NCI-H2227 treated with DMSO at 0.1 percent for 48 hours (cell line): ENCODE results near the gene ICAM5.
"Not testable (repeated sequence)": the region's sequence is repeated elsewhere in the genome, so short reads cannot be mapped to it uniquely, and the experiment has no call there.

Experiments used
- DNase-seq: peaks from one replicate; lab custom pipeline; 2025; lab: John Stamatoyannopoulos, UW

ICAM5 gene, protein sequence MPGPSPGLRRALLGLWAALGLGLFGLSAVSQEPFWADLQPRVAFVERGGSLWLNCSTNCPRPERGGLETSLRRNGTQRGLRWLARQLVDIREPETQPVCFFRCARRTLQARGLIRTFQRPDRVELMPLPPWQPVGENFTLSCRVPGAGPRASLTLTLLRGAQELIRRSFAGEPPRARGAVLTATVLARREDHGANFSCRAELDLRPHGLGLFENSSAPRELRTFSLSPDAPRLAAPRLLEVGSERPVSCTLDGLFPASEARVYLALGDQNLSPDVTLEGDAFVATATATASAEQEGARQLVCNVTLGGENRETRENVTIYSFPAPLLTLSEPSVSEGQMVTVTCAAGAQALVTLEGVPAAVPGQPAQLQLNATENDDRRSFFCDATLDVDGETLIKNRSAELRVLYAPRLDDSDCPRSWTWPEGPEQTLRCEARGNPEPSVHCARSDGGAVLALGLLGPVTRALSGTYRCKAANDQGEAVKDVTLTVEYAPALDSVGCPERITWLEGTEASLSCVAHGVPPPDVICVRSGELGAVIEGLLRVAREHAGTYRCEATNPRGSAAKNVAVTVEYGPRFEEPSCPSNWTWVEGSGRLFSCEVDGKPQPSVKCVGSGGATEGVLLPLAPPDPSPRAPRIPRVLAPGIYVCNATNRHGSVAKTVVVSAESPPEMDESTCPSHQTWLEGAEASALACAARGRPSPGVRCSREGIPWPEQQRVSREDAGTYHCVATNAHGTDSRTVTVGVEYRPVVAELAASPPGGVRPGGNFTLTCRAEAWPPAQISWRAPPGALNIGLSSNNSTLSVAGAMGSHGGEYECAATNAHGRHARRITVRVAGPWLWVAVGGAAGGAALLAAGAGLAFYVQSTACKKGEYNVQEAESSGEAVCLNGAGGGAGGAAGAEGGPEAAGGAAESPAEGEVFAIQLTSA

DNA sequence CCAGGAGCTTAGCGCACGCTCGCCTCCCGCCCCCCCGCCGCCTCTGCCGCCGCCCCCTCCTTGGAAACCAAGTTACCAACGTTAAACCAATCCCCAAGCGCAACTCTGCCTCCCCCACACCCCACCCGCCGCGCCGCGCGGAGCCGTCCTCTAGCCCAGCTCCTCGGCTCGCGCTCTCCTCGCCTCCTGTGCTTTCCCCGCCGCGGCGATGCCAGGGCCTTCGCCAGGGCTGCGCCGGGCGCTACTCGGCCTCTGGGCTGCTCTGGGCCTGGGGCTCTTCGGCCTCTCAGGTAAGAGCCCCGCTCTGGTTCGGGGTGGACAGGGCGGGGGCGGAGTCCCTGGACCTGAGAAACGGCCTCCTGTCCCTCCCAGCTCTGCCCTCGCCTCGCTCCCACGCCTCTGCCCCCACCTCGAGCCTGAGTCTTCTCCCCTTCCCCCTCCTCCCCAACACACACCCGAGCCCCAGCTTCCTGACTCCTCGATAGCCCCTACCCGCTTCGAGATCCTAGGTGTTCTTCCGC is at the start of gene ICAM5:
ICAM5 (plus strand) TSS at position 117 of the 521 bp plus-strand sequence; CDS start at position 209, 92 bp downstream.
- DNase-seq, result no peak

DNA sequence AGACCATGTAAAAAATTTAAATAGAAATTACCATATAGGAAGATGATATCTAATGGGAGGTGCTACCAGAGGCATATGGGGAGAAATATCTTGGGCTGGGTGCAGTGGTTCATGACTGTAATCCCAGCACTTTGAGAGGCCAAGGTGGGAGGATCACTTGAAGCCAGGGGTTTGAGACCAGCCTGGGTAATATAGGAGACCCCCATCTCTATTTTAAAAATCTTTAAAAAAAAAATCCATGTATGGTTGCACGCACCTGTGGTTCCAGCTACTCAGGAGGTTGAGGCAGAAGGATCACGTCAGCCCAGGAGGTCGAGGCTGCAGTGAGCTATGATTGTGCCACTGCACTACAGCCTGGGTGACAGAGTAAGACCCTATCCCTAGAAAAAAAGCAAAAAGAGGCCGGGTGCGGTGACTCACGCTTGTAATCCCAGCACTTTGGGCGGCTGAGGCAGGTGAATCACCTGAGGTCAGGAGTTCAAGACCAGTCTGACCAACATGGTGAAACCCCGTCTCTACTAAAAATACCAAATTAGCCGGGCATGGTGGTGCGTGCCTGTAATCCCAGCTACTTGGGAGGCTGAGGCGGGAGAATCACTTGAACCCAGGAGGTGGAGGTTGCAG is 47.8 kb upstream of the ICAM5 start:
- DNase-seq, result not testable (repeated sequence)

DNA sequence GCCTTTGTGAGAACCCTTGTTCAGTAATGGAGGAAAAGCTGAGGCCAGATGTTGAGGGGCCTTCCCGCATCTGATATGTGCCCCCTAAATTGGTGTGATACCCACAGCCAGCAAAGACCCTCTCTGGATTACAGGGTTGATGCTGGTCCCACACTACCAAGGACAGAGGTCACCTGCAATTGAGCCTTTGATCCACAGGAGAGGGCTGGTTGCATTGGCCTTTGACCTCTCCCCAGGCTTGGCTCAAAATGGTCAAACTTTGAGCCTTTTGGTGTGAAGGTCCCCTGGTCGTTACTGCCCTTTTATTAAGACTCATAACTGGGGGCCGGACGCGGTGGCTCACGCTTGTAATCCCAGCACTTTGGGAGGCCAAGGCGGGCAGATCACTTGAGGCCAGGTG is 46.1 kb upstream of the ICAM5 start:
- no peak for DNase-seq

DNA sequence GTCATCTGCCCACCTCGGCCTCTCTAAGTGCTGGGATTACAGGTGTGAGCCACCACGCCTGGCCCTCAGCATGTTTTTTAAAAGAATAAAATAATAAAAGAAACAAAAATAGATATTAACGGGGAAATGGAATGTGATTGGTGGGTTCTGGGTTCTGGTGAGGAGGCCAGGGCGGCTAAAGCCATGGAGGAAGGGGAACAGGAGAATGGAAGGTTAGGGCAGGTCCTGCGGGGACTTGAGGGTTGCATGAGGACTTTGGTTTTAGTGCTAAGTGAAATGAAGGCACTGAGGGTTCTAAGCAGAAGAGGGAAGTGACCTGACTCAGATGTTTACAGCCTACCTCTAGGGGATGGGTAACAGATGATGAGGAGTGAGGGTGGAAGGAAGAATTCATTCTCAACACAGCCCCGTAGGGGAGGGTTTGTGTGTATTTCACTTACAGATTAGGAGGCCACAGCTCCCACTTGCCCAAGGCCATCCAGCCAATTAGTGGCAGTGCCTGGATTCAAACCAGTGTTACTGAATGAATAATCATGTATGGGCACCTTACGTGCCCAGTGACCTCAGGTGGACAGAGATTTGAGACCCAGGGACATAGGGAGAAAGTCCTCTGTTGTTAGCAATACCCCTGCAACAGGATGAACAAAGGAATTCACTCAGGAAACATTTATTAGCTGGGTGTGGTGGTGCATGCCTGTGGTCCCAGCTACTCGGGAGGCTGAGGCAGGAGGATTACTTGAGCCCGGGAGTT is 44.4 kb upstream of the ICAM5 start:
- no peak for DNase-seq

DNA sequence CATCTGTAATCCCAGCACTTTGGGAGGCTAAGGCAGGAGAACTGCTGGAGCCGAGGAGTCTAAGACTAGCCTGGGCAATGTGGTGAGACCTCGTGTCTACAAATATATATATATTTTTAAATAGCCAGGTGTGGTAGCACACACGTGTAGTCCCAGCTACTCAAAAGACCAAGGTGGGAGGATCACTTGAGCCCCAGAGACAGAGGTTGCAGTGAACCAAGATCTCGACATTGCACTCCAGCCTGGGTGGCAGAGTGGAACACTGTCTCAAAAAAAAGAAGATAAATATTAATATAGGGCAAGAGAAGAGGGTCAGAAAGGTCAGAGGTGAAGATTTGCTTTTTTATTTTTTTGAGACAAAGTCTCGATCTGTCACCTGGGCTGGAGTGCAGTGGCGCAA is 43.2 kb upstream of the ICAM5 start:
- no peak for DNase-seq

DNA sequence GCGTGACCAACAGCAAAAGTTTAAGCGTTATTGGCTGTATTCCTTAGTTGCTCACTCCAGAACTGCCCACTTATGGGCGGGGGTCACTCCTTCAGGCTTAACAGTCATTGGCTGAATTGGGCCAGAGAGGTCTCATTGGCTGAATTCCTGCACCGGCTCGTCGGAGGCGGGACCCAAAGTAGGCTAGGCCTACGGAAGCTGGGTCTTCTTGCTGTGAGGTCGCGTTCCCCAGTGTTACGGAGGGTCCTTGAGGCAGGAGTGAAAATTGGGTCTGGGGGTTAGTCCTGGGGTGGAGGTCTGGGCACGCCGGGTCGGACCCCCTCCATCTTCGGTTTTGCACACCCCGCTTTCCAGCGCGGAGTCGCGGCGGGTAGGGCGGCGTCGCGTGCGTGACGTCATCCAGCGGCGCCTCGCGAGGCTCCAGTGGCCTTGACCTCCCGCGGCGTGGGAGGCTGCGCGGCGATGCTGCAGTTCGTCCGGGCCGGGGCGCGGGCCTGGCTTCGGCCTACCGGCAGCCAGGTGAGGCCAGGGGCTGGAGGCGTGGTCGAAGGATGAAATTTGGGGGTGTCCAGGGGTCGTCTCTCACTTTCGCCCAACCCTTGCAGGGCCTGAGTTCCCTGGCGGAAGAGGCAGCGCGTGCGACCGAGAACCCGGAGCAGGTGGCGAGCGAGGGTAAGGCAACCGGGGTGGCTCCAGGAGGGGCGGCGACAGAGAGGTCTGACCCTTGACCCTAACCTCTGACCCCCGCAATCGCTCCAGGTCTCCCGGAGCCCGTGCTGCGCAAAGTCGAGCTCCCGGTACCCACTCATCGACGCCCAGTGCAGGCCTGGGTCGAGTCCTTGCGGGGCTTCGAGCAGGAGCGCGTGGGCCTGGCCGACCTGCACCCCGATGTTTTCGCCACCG is 37.7 kb upstream of the ICAM5 start, which contains the start of gene MRPL4:
MRPL4 (plus strand) TSS at position 423 of the 903 bp plus-strand sequence; CDS start at position 463, 40 bp downstream.
- peak; percentile 93 for DNase-seq

DNA sequence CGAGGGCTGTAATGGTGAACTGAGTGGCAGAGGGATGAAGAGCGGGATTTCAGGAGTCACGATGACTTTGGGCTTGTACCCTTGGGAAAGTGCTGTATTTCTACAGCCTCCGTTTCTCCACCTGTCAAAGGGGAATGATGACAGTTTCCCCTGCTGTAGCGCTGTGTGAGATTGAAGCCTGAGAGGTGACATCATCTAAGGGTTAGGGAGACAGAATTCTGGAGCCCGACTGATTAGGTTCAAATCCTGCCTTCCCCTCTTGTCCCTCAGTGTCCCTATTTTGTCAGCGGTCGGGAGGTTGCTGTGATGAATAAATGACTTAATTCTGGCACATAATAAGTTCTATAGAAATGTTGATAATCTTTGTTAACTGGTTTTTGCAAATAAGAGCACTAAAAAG is 37.0 kb upstream of the ICAM5 start:
- DNase-seq, result no peak

DNA sequence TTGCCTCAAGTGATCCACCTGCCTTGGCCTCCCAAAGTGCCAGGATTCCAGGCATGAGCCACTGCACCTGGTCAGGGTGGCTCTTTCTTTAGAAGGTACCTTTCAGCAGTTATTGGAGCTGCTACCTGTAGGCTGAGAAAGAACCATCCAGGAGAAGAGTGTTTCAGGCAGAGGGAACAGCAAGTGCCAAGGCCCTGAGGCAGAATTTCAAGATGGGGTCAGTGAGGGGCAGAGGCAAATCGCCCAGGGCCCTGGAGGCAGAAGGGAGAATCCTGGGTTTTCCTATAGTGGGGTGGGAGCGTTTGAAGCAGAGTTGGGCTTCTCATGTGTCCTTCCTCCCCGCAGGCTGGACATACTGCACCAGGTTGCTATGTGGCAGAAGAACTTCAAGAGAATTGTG is 35.5 kb upstream of the ICAM5 start:
- no peak for DNase-seq

DNA sequence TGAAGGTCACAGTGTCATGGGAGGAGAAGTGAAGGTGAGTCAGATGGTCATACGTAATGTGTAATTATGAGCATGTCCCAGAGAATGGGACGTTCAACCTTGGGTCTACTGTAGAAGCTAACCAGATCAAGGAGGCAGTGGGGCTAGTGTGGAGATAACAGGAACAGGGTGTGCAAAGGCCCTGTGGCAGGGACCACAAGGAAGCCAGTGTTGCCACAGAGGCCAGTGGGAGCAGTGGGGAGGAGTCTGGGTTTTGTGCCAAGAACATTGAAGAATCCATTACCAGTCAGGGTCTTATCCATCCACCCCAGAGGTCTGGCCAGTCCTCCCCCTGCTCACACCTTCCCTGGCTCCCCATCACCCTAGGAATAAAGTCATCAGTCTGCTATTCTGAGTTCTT is 34.4 kb upstream of the ICAM5 start:
- DNase-seq, result no peak

DNA sequence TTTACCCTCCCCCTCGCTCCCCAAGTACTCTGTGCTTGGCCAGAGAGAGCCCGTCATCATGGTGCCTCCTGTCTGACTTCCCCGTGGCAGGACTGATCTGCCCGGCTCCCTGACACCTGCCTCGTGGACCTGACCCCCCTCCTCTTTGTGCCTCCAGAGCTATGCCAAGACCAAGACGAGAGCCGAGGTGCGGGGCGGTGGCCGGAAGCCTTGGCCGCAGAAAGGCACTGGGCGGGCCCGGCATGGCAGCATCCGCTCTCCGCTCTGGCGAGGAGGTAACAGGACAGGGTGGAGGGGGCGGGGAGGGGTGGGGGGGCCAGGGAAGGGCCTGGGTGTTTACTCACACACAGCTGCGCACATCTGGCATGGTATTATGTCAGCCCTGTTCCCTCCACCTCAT is 33.2 kb upstream of the ICAM5 start:
- no peak for DNase-seq

DNA sequence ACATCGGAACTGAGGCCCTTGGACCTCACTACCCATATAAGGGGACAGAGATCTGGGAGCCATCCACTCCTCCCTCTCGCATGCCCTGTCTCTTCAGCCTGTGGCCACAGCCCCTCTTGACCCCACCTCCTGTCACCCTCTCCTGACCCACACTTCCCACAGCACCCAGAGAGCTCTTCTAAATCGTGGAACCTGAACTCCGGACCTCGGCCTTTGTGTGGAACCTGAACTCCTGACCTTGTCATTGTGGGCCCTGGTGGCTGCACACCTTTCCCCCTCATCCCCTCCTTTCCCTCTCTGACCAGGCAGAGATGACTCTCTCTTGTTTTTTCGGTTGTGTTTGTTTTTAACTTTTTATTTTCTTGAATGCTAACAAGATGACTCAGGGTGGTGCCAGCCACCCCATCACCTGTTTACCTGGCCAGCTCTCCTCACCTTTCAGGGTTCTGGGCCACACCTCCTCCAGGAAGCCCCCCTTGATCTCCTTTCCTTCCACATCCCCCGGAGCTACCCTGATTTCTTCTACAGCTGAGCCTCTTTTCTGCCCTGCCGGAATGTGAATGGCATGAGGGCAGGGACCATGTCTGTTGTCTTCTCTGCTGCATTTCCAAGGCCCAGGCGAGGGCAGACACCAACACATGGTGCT is 32.7 kb upstream of the ICAM5 start:
- DNase-seq, result no peak

DNA sequence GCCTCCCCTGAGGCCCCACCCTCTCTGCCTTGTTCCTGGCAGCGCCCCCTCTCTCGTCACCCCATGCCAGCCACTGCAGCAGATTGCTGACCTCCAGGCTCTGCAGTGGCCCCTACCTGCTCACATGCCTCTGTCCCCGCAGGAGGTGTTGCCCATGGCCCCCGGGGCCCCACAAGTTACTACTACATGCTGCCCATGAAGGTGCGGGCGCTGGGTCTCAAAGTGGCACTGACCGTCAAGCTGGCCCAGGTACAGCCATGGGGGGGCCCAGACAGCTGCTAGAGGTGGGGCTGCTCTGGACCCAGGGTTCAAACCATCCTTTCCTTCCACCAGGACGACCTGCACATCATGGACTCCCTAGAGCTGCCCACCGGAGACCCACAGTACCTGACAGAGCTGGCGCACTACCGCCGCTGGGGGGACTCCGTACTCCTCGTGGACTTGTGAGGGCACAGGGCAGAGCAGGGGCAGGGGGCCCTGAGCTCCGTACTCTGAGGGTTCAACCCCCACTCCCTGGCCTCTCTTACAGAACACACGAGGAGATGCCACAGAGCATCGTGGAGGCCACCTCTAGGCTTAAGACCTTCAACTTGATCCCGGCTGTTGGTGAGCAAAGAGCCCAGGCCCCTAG is 31.6 kb upstream of the ICAM5 start:
- no peak for DNase-seq

DNA sequence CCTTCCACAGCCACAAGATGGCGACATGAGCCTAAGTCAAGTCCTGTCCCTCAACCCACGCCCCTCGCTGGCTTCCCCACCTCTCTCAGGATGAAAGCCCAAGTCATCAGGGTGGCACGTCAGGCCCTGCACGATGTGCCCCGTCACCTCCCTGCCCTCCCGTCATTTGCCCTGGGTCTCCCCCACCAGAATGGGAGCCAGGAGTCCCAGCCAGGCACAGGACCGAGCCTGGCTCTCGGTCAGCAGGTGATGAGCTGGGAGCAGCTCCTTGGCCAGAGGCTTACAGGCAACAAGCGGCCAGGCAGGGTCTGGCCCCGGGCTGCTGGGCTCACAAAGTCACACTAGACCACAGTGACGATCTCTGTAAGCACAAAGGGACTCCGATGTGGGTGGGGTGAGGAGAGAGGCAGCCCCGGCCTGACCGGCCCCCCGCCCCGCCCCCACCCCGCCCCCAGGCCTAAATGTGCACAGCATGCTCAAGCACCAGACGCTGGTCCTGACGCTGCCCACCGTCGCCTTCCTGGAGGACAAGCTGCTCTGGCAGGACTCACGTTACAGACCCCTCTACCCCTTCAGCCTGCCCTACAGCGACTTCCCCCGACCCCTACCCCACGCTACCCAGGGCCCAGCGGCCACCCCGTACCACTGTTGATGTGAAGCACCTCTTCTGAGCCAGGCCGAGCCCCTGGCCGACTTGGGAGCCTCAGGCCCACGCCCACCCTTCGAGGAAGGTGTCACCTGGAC is 30.4 kb upstream of the ICAM5 start:
- DNase-seq, result peak; percentile 78

DNA sequence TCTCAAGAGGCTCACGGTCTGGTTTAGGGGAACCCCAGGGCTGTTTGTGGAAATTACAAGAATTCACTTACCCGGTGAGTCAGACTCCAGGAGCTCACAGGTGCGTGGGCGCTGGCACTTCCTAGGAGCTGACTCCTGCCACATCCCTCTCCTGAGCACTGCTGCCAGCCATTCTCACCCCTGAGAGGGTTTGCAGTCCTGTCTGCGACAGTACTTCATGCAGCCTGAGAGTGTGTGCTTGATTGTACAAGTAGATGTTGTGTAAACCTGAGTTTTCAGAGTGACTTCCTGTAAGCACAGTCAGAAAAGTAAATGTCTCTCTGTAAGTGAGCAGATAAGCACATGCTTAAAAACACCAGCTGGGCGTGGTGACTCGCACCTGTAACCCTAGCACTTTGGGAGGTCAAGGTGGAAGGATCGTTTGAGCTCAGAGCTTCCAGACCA is 29.6 kb upstream of the ICAM5 start:
- DNase-seq, result no peak

DNA sequence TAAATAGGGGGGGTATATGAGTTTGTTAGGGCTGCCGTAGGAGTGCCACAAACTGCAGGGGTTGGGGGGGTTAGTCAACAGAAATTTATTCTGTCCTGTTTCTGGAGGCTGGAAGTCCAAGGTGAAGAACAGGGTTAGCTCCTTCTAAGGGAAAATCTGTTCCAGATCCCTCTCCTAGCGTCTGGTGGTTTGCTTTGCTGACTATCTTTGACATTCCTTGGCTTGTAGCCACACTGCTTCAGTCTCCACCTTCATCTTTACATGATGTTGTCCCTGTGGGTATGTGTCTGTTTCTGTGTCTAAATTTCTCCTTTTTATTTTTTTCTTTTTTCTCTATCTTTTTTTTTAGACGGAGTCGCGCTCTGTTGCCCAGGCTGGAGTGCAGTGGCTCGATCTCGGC is 27.0 kb upstream of the ICAM5 start:
- DNase-seq, result no peak

DNA sequence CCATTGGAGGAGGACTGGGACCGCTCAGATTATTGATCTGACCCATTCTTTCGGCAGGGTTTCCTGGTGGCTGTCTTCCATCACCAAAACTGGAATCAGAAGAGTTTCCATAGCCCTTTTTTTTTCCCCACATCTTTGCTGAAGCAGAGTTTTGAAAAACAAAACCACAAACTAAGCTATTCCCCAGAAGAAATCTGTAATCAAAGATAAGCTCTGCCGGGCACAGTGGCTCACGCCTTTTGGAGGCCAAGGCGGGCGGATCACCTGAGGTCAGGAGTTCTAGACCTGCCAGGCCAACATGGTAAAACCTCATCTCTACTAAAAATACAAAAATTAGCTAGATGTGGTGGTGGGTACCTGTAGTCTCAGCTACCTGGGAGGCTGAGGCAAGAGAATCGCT is 23.0 kb upstream of the ICAM5 start:
- DNase-seq, result no peak

DNA sequence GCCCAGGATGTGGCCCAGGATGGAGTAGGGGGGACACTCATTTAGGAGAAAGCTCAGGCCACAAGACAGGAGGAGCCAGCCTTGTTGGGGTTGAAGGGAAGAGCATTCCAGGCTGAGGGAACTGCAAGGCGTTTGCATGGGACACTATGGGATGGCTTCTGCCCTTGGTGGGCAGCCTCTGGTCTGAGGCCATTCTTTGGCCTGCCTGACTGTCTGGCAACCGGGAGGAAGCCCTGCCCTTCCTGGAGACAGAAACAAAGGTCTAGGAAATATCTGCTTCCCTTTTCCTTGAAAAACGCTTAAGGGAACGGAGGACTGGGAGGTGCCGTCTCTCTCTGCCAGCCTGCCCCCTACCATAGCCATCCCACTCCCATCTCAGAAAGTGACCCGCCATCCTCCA is 21.7 kb upstream of the ICAM5 start:
- DNase-seq, result no peak

DNA sequence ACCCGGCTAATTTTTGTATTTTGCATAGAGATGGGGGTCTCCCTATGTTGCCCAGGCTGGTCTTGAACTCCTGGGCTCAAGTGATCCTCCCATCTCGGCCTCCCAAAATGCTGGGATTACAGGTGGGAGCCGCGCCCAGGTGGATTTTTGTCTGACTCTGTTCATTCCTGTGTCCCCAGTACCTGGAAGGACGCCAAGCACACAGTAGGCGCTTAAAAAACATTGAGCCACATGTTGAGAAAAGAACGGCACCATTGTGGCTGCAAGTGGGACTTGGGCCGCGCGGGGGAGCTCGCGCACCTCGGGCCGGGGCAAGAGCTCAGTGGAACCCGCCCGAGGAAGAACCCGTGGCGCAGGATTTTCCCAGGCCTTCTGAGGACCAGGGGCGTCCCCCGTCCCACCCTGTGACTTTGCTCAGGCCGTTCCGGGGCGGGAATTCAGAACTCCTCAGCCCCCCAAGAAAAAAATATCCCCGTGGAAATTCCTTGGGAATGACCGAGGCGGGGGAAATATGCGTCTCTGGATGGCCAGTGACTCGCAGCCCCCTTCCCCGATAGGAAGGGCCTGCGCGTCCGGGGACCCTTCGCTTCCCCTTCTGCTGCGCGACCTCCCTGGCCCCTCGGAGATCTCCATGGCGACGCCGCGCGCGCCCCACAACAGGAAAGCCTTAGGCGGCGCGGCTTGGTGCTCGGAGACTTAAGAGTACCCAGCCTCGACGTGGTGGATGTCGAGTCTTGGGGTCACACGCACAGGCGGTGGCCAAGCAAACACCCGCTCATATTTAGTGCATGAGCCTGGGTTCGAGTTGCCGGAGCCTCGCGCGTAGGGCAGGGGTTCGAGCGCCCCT is 20.2 kb upstream of the ICAM5 start:
- DNase-seq, result peak; percentile 35
